MCF 10A (cell line): ENCODE data around the gene ABCC12. TPM values are rescaled to one million over a fixed set of nuclear protein-coding genes. Genes with fewer than 3 reads are reported as not detected.

ENCODE experiments used
- BruUV-seq: library from RNA; stranded (reverse); fragments of 400-500 nt; replicated peaks from 2 replicates; lab custom pipeline; 2021; lab: Mats Ljungman, UMichigan
- CTCF ChIA-PET: fragments of 300-600 bp; sonication (Branson Sonifier 250); formaldehyde crosslinking; extraction: SDS; loops from one replicate; lab custom pipeline; 2021; ENCODE audit warnings: antibody characterized with exemption, inconsistent platforms; lab: Yijun Ruan, JAX
- POLR2A ChIA-PET: fragments of 300-600, 350-650 bp; sonication (Branson Sonifier 250); formaldehyde crosslinking; extraction: SDS; loops from one replicate; lab custom pipeline; 2020; ENCODE audit warnings: antibody characterized with exemption, inconsistent platforms; lab: Yijun Ruan, JAX
- DNase-seq: peaks from one replicate; pipeline ENCODE4 v3.0.0-alpha.2; 2018; ENCODE audit not compliant: unreplicated experiment
- H3K27ac Mint-ChIP-seq: one replicate; pipeline ENCODE4 v1.8.0; 2022; ENCODE audit warnings: mild to moderate bottlenecking, low read depth, mixed read lengths; ENCODE audit not compliant: unreplicated experiment
- H3K27me3 Mint-ChIP-seq: one replicate; pipeline ENCODE4 v1.8.0; 2022; ENCODE audit warnings: mixed read lengths; ENCODE audit not compliant: insufficient read depth, unreplicated experiment
- H3K36me3 Mint-ChIP-seq: one replicate; pipeline ENCODE4 v1.8.0; 2022; ENCODE audit warnings: mild to moderate bottlenecking, moderate library complexity, mixed read lengths; ENCODE audit not compliant: insufficient read depth, unreplicated experiment
- H3K4me1 Mint-ChIP-seq: one replicate; pipeline ENCODE4 v1.8.0; 2022; ENCODE audit warnings: mixed read lengths; ENCODE audit not compliant: insufficient read depth, unreplicated experiment
- H3K4me3 Mint-ChIP-seq: one replicate; pipeline ENCODE4 v1.8.0; 2022; ENCODE audit warnings: mild to moderate bottlenecking, moderate library complexity, mixed read lengths; ENCODE audit not compliant: unreplicated experiment
- H3K9me3 Mint-ChIP-seq: one replicate; pipeline ENCODE4 v1.8.0; 2022; ENCODE audit warnings: mixed read lengths; ENCODE audit not compliant: unreplicated experiment
- CTCF ChIP-seq: fragments of 200-600 bp; IDR thresholded peaks from one replicate; pipeline ENCODE4 v1.8.0; 2022; ENCODE audit warnings: antibody characterized with exemption, mild to moderate bottlenecking; ENCODE audit not compliant: unreplicated experiment
- intact Hi-C: fragments of 100-400 bp; cut with micrococcal nuclease; formaldehyde crosslinking; loops from 2 replicates; pipeline ENCODE4 v1.14.1; 2022
- total RNA-seq: library from RNA; stranded (reverse); gene quantifications from 2 replicates; pipeline ENCODE4 v1.2.3, GENCODE V29; 2022

Gene ABCC12
- total RNA-seq, 1 experiment from 2014 or later: not detected

DNA sequence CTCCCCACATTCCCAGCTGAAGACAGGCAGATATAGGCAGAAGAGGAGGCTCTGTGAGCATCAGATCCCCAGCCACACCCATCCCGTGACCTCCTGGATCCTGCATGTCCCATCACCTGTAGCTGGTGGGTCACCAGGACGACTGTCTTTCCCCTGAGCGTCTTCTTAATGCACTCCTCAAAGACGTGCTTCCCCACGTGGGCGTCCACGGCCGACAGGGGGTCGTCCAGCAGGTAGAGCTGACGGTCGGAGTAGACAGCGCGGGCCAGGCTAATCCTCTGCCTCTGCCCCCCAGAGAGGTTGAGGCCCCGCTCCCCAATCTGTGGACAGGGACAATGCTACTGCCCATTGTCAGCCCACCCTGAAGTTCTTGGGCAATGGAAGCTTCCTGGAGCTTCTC lies 40.5 kb downstream of the ABCC12 start:
- POLR2A ChIA-PET: no interaction called here
- Mint-ChIP-seq H3K4me1 (no peaks in the 10 kb centered on the region), H3K27ac (no peak overlapping the region), H3K4me3 (no peak overlapping the region), H3K9me3 (no peaks in the 10 kb centered on the region), H3K27me3 (peaks cover 22% of the 10 kb centered on the region), H3K36me3 (no peaks in the 10 kb centered on the region)
- intact Hi-C loops: no loop called here
- BruUV-seq: no TSS peak
- TF ChIP-seq CTCF: no peak
- DNase-seq: no peak
- CTCF ChIA-PET: interaction anchor here (0.5 to 0.9 kb wide), 5 partner anchors 9 to 1167 kb away, joined by 3 to 4 read pairs (median 3); no protein-coding TSS in a partner anchor

DNA sequence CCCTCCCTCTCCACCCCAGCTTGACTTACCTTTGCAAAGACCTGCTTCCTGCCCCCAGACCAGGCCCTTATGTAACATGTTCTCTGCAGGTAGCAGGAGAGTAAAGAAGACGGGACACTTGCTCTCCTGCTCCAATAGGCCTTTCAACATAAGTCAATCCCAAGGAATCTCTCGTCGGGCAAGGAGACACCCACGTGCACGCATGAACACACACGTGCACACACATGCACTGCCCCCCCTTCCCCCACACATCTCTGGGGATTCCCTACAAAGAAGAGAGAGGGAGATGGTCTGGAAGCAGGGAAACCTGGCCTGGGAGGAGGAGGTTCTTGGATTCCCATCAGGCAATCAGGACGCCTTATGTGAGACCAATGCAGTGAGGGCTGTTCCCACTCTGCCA lies 41.4 kb downstream of the ABCC12 start:
- peaks cover 31% of the 10 kb centered on the region for H3K27me3 Mint-ChIP-seq
- ChIA-PET POLR2A (no interaction called here), CTCF (interaction anchor here (0.6 to 2.7 kb wide), 6 partner anchors 9 to 972 kb away, joined by 3 to 19 read pairs (median 4); partner anchors contain the start of gene NETO2)
- intact Hi-C loops: no loop called here
- no peaks in the 10 kb centered on the region for H3K36me3 Mint-ChIP-seq
- no peak for DNase-seq
- H3K27ac Mint-ChIP-seq: no peak overlapping the region
- no peaks in the 10 kb centered on the region for H3K9me3 Mint-ChIP-seq
- no TSS peak for BruUV-seq
- TF ChIP-seq CTCF: no peak
- no peak overlapping the region for H3K4me3 Mint-ChIP-seq
- H3K4me1 Mint-ChIP-seq: no peaks in the 10 kb centered on the region

DNA sequence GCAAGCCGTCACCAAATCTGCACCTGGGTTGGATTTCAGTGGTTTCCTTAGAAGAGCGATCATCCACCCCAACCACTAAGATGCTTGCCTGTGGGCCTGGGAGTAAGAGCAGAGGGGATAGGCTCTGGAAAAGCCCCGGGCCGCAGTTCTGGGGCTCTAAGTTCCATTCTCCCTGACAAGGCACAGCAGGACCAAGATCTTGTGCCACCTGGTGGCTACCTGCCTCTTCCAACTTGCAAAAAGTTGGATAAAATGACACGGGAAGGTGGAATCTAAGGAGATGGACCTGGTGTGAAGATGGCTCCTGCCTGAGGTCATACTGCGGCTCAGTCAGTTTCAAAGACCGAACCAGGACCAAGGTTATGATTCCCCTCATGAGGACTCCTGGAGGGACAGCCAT lies 42.3 kb downstream of the ABCC12 start:
- H3K36me3 Mint-ChIP-seq: no peaks in the 10 kb centered on the region
- H3K4me3 Mint-ChIP-seq: no peak overlapping the region
- BruUV-seq: no TSS peak
- no peaks in the 10 kb centered on the region for H3K9me3 Mint-ChIP-seq
- H3K27ac Mint-ChIP-seq: no peak overlapping the region
- DNase-seq: peak; percentile 25
- ChIA-PET CTCF (interaction anchor here (0.6 to 2.7 kb wide), 13 partner anchors 10 to 1361 kb away, joined by 3 to 19 read pairs (median 3); partner anchors contain the start of gene NETO2), POLR2A (interaction anchor here (0.5 kb wide), 1 partner anchor 272 kb away, joined by 3 read pairs; the partner anchor contains the start of gene SIAH1)
- intact Hi-C loops: no loop called here
- H3K27me3 Mint-ChIP-seq: peaks cover 36% of the 10 kb centered on the region
- peak; percentile 15 for TF ChIP-seq CTCF
- H3K4me1 Mint-ChIP-seq: no peaks in the 10 kb centered on the region

GRCh38 chr16:48113001-48113400 lies 42.8 kb downstream of the ABCC12 start:
- TF ChIP-seq CTCF: no peak
- H3K9me3 Mint-ChIP-seq: no peaks in the 10 kb centered on the region
- no peak for DNase-seq
- peaks cover 36% of the 10 kb centered on the region for H3K27me3 Mint-ChIP-seq
- CTCF ChIA-PET: interaction anchor here (0.6 to 2.7 kb wide), 11 partner anchors 20 to 1361 kb away, joined by 3 to 19 read pairs (median 3); no protein-coding TSS in a partner anchor
- H3K4me1 Mint-ChIP-seq: no peaks in the 10 kb centered on the region
- no peak overlapping the region for H3K27ac Mint-ChIP-seq
- intact Hi-C loops: no loop called here
- POLR2A ChIA-PET: no interaction called here
- H3K36me3 Mint-ChIP-seq: no peaks in the 10 kb centered on the region
- no TSS peak for BruUV-seq
- H3K4me3 Mint-ChIP-seq: no peak overlapping the region
